ENCODE results near the gene ENPP1.

Gene ENPP1

GRCh38 chr6:131780600-131780999, 27.2 kb upstream of the ENPP1 start:
- no peaks in the 10 kb centered on the region for H3K9me3 ChIP-seq
- TF ChIP-seq CTCF (IDR thresholded peaks at IDR 0.05; ENCODE audit: low read depth, low read length), result no peak

GRCh38 chr6:131781687-131782086, 26.1 kb upstream of the ENPP1 start:
- Histone ChIP-seq H3K4me1 (no peaks in the 10 kb centered on the region), H3K36me3 (no peaks in the 10 kb centered on the region), H3K27me3 (no peaks in the 10 kb centered on the region), H3K4me3 (ENCODE audit: low read depth, low read length) (no peak overlapping the region), H3K9me3 (no peaks in the 10 kb centered on the region)
- no peak for DNase-seq
- TF ChIP-seq CTCF (IDR thresholded peaks at IDR 0.05; ENCODE audit: low read depth, low read length), result no peak

More at GRCh38 chr6:131780600-131780999, 27.2 kb upstream of the ENPP1 start:
- Histone ChIP-seq H3K4me3 (ENCODE audit: low read depth, low read length) (no peak overlapping the region), H3K4me1 (no peaks in the 10 kb centered on the region), H3K27me3 (no peaks in the 10 kb centered on the region), H3K36me3 (no peaks in the 10 kb centered on the region)
- DNase-seq, result no peak

- Histone ChIP-seq H3K4me3 (ENCODE audit: low read depth, low read length) (no peak overlapping the region), H3K4me1 (no peaks in the 10 kb centered on the region), H3K9me3 (no peaks in the 10 kb centered on the region), H3K27me3 (no peaks in the 10 kb centered on the region), H3K36me3 (no peaks in the 10 kb centered on the region)
- DNase-seq, result no peak
- no peak for TF ChIP-seq CTCF (IDR thresholded peaks at IDR 0.05; ENCODE audit: low read depth, low read length)
Measured at GRCh38 chr6:131782764-131783163, 25.1 kb upstream of the ENPP1 start.

GRCh38 chr6:131784561-131784960, 23.3 kb upstream of the ENPP1 start:
- no peak for DNase-seq
- H3K27me3 ChIP-seq, result no peaks in the 10 kb centered on the region
- no peaks in the 10 kb centered on the region for H3K4me1 ChIP-seq
- H3K9me3 ChIP-seq, result no peaks in the 10 kb centered on the region
- no peaks in the 10 kb centered on the region for H3K36me3 ChIP-seq
- TF ChIP-seq CTCF (IDR thresholded peaks at IDR 0.05; ENCODE audit: low read depth, low read length), result no peak
- H3K4me3 ChIP-seq (ENCODE audit: low read depth, low read length), result no peak overlapping the region

- no peaks in the 10 kb centered on the region for H3K9me3 ChIP-seq
- no peak for DNase-seq
- H3K4me1 ChIP-seq, result no peaks in the 10 kb centered on the region
- no peaks in the 10 kb centered on the region for H3K27me3 ChIP-seq
- no peak overlapping the region for H3K4me3 ChIP-seq (ENCODE audit: low read depth, low read length)
- H3K36me3 ChIP-seq, result no peaks in the 10 kb centered on the region
- no peak for TF ChIP-seq CTCF (IDR thresholded peaks at IDR 0.05; ENCODE audit: low read depth, low read length)
Measured at GRCh38 chr6:131787079-131787478, 20.7 kb upstream of the ENPP1 start.

- no peak for DNase-seq
- TF ChIP-seq CTCF (IDR thresholded peaks at IDR 0.05; ENCODE audit: low read depth, low read length), result no peak
- H3K4me3 ChIP-seq (ENCODE audit: low read depth, low read length), result no peak overlapping the region
- H3K4me1 ChIP-seq, result no peaks in the 10 kb centered on the region
- no peaks in the 10 kb centered on the region for H3K36me3 ChIP-seq
- no peaks in the 10 kb centered on the region for H3K9me3 ChIP-seq
- H3K27me3 ChIP-seq, result no peaks in the 10 kb centered on the region
Measured at GRCh38 chr6:131787766-131788712, 19.8 kb upstream of the ENPP1 start.

All from BE2C (cell line).